H1 (cell line): ENCODE measurements around the gene SFTPA1. TPM values are rescaled to one million over a fixed set of nuclear protein-coding genes. Genes with fewer than 3 reads are reported as not detected.

ENCODE experiments used
- CTCF ChIA-PET: fragments of 300-600 bp; sonication (Branson Sonifier 250); formaldehyde crosslinking; loops from one replicate; lab custom pipeline; 2021; ENCODE audit not compliant: partially characterized antibody; lab: Charles Lee
- POLR2A ChIA-PET: fragments of 300-600 bp; sonication (Branson Sonifier 250); formaldehyde crosslinking; loops from one replicate; lab custom pipeline; 2021; ENCODE audit warnings: inconsistent platforms; ENCODE audit not compliant: partially characterized antibody; lab: Charles Lee
- DNase-seq, 2 experiments: peaks; one replicate each; pipeline versions ENCODE4 v3.0.0 to v3.0.0-alpha.2; 2010 to 2022; ENCODE audit warnings: low spot score in 2 of 2, low read depth in 1 of 2, mixed read lengths in 1 of 2
- FAIRE-seq: peaks from 2 replicates; lab custom pipeline; 2011; peaks lifted over from hg19 to GRCh38; lab: Jason Lieb, UNC
- H2AFZ ChIP-seq: 2 replicates; pipeline ENCODE4 v1.8.1; 2012; ENCODE audit warnings: low read length, inconsistent platforms
- H2AK5ac ChIP-seq: 2 replicates; pipeline ENCODE4 v1.6.1; 2013; ENCODE audit warnings: low read depth, low read length
- H2BK120ac ChIP-seq: replicated peaks from 2 replicates; pipeline ENCODE3; 2013; ENCODE audit warnings: low read depth, low read length, inconsistent platforms
- H2BK12ac ChIP-seq: 2 replicates; pipeline ENCODE4 v1.6.1; 2013; ENCODE audit warnings: low read depth, low read length
- H2BK15ac ChIP-seq: 2 replicates; pipeline ENCODE4 v1.6.1; 2013; ENCODE audit warnings: low read length
- H2BK20ac ChIP-seq: 2 replicates; pipeline ENCODE4 v1.6.1; 2013; ENCODE audit warnings: low read length
- H2BK5ac ChIP-seq: 2 replicates; pipeline ENCODE4 v1.6.1; 2013; ENCODE audit warnings: low read depth, low read length
- H3K14ac ChIP-seq: 2 replicates; pipeline ENCODE4 v1.6.1; 2013; ENCODE audit warnings: inconsistent platforms; ENCODE audit not compliant: insufficient read length
- H3K18ac ChIP-seq: 2 replicates; pipeline ENCODE4 v1.6.1; 2013; ENCODE audit warnings: low read length; ENCODE audit errors: extremely low read depth
- H3K23ac ChIP-seq: 2 replicates; pipeline ENCODE4 v1.6.1; 2013; ENCODE audit warnings: inconsistent platforms; ENCODE audit not compliant: insufficient read length
- H3K23me2 ChIP-seq: 2 replicates; pipeline ENCODE4 v1.6.1; 2013; ENCODE audit warnings: low read depth, low read length
- H3K27ac ChIP-seq: 2 replicates; pipeline ENCODE4 v1.6.1; 2011; ENCODE audit warnings: low read depth, low read length, inconsistent platforms
- H3K27me3 ChIP-seq, 4 experiments: replicated peaks in 1 of 4; 1 replicate in 1 of 4; 2 replicates in 3 of 4; pipeline versions ENCODE4 v1.6.1 to v1.8.1; 2011 to 2013; ENCODE audit warnings: low read length in 3 of 4, mild to moderate bottlenecking in 3 of 4, inconsistent platforms in 2 of 4, mixed read lengths in 2 of 4, moderate library complexity in 1 of 4; ENCODE audit not compliant: control insufficient read depth in 3 of 4, insufficient read depth in 3 of 4; ENCODE audit errors: extremely low read depth in 1 of 4
- H3K36me3 ChIP-seq, 4 experiments: 2 replicates each; pipeline versions ENCODE4 v1.6.1 to v1.8.1; 2011 to 2013; ENCODE audit warnings: mild to moderate bottlenecking in 4 of 4, low read length in 3 of 4, moderate library complexity in 2 of 4, control low read depth in 1 of 4, inconsistent platforms in 1 of 4; ENCODE audit not compliant: insufficient read depth in 4 of 4, control insufficient read depth in 2 of 4
- H3K4ac ChIP-seq: replicated peaks from 2 replicates; pipeline ENCODE3; 2013; ENCODE audit warnings: low read length, low read depth, mixed read lengths, inconsistent platforms; ENCODE audit not compliant: insufficient read length
- H3K4me1 ChIP-seq, 4 experiments: replicated peaks in 1 of 4; 1 replicate in 1 of 4; 2 replicates in 3 of 4; pipeline versions ENCODE4 v1.6.1 to v1.8.1; 2011 to 2013; ENCODE audit warnings: low read length in 3 of 4, inconsistent platforms in 2 of 4, mixed read lengths in 1 of 4; ENCODE audit not compliant: insufficient read depth in 4 of 4, control insufficient read depth in 3 of 4
- H3K4me2 ChIP-seq, 2 experiments: 2 replicates each; pipeline versions ENCODE4 v1.6.1 to v1.8.1; 2011 to 2013; ENCODE audit warnings: low read depth in 2 of 2, low read length in 2 of 2, control low read depth in 1 of 2, inconsistent platforms in 1 of 2, mild to moderate bottlenecking in 1 of 2; ENCODE audit not compliant: insufficient read depth in 1 of 2
- H3K4me3 ChIP-seq, 4 experiments: fragments of 200-600, 300-600 bp in 1 of 4; sonication (generic), shearing (Covaris generic), sonication (Bioruptor Twin) in 1 of 4; 2 replicates each; pipeline versions ENCODE4 v1.5.1 to v1.8.1; 2011 to 2016; ENCODE audit warnings: low read length in 4 of 4, low read depth in 3 of 4, control low read depth in 2 of 4, inconsistent platforms in 2 of 4, mild to moderate bottlenecking in 2 of 4, mixed read lengths in 1 of 4, moderate library complexity in 1 of 4; ENCODE audit not compliant: insufficient read depth in 2 of 4; ENCODE audit errors: extremely low read depth in 1 of 4
- H3K56ac ChIP-seq: replicated peaks from 2 replicates; pipeline ENCODE3; 2013; ENCODE audit warnings: low read depth, mild to moderate bottlenecking, mixed read lengths, low read length, inconsistent platforms; ENCODE audit not compliant: insufficient read length
- H3K79me1 ChIP-seq: 2 replicates; pipeline ENCODE4 v1.6.1; 2013; ENCODE audit warnings: low read depth, low read length, control low read depth
- H3K79me2 ChIP-seq, 2 experiments: 2 replicates each; pipeline versions ENCODE4 v1.6.1 to v1.8.1; 2012 to 2013; ENCODE audit warnings: low read length in 2 of 2, mild to moderate bottlenecking in 2 of 2, inconsistent platforms in 1 of 2; ENCODE audit not compliant: insufficient read depth in 2 of 2, control insufficient read depth in 1 of 2
- H3K9ac ChIP-seq, 4 experiments: replicated peaks in 1 of 4; 1 replicate in 1 of 4; 2 replicates in 3 of 4; pipeline versions ENCODE4 v1.6.1 to v1.8.1; 2011 to 2013; ENCODE audit warnings: low read depth in 3 of 4, low read length in 3 of 4, control low read depth in 2 of 4, mild to moderate bottlenecking in 2 of 4, moderate library complexity in 2 of 4, inconsistent platforms in 1 of 4; ENCODE audit errors: extremely low read depth in 1 of 4
- H3K9me3 ChIP-seq, 2 experiments: 2 replicates each; pipeline versions ENCODE4 v1.6.1 to v1.8.1; 2012 to 2013; ENCODE audit warnings: mild to moderate bottlenecking in 2 of 2, moderate library complexity in 2 of 2, control low read depth in 1 of 2, inconsistent platforms in 1 of 2, low read depth in 1 of 2, low read length in 1 of 2, mixed read lengths in 1 of 2; ENCODE audit not compliant: insufficient read depth in 2 of 2
- H4K20me1 ChIP-seq, 2 experiments: replicated peaks in 1 of 2; 2 replicates each; pipeline versions ENCODE3 to v1.8.1; 2011 to 2013; ENCODE audit warnings: inconsistent platforms in 2 of 2, low read length in 2 of 2, mild to moderate bottlenecking in 1 of 2; ENCODE audit not compliant: insufficient read depth in 2 of 2, control insufficient read depth in 1 of 2
- H4K5ac ChIP-seq: 2 replicates; pipeline ENCODE4 v1.6.1; 2013; ENCODE audit warnings: low read length, low read depth, mixed read lengths, inconsistent platforms; ENCODE audit not compliant: insufficient read length
- H4K8ac ChIP-seq: 2 replicates; pipeline ENCODE4 v1.8.0; 2013; ENCODE audit warnings: mild to moderate bottlenecking, moderate library complexity, low read length, inconsistent platforms; ENCODE audit not compliant: insufficient read depth; ENCODE audit errors: extremely low read depth
- H4K91ac ChIP-seq: replicated peaks from 2 replicates; pipeline ENCODE3; 2013; ENCODE audit warnings: low read length, mixed read lengths, inconsistent platforms; ENCODE audit not compliant: insufficient read length
- CEBPB ChIP-seq: IDR thresholded peaks from 2 replicates; pipeline ENCODE4 v1.6.1; 2012; ENCODE audit warnings: low read depth, low read length
- JUND ChIP-seq: IDR thresholded peaks from 2 replicates; pipeline ENCODE4 v1.6.1; 2011; ENCODE audit warnings: mild to moderate bottlenecking, improper control_type of control experiment, low read length
- KDM1A ChIP-seq: fragments of 200-600, 300-600 bp; sonication (generic); IDR thresholded peaks from 2 replicates; pipeline ENCODE4 v1.7.1; 2016; ENCODE audit warnings: mild to moderate bottlenecking, low read length, borderline replicate concordance
- NANOG ChIP-seq: IDR thresholded peaks from 2 replicates; pipeline ENCODE4 v1.6.1; 2011; ENCODE audit warnings: low read length, low read depth, mild to moderate bottlenecking, inconsistent platforms; ENCODE audit not compliant: insufficient read depth, poor library complexity, severe bottlenecking
- POLR2A ChIP-seq, 2 experiments: IDR thresholded peaks; 1 replicate in 1 of 2; 2 replicates in 1 of 2; pipeline ENCODE4 v1.6.1; 2011; ENCODE audit warnings: low read depth in 2 of 2, low read length in 2 of 2, mild to moderate bottlenecking in 2 of 2; ENCODE audit errors: control extremely low read depth in 1 of 2
- RXRA ChIP-seq: IDR thresholded peaks from 2 replicates; pipeline ENCODE4 v1.6.1; 2011; ENCODE audit warnings: low read depth, mild to moderate bottlenecking, low read length, moderate library complexity; ENCODE audit not compliant: insufficient read depth
- SUZ12 ChIP-seq: fragments of 200-600 bp; sonication (generic); IDR thresholded peaks from 2 replicates; pipeline ENCODE4 v1.6.1; 2012; ENCODE audit warnings: mild to moderate bottlenecking, inconsistent platforms, low read length, moderate library complexity, mixed read lengths
- WGBS, 2 experiments: shearing (Covaris generic) in 1 of 2; methylation state at CpG; one replicate each; pipeline versions ENCODE4 v1.1.6 to v1.1.7; 2013 to 2015; ENCODE audit warnings: low lambda C conversion rate in 2 of 2, mixed read lengths in 2 of 2, inconsistent platforms in 1 of 2, low coverage in 1 of 2, missing lambda C conversion rate in 1 of 2; ENCODE audit not compliant: insufficient replicate concordance in 2 of 2, insufficient coverage in 1 of 2, insufficient read length in 1 of 2; ENCODE audit errors: extremely low coverage in 1 of 2, missing lambda C conversion rate in 1 of 2; 5-methylcytosine and 5-hydroxymethylcytosine counted together
- polyA plus RNA-seq, 7 experiments: library from polyadenylated mRNA; depleted of rRNA in 3 of 7; stranded (reverse) in 5 of 7; unstranded in 2 of 7; fragments of >200 nt in 5 of 7; fragments of 200-250 nt in 2 of 7; gene quantifications; 1 replicate in 5 of 7; 2 replicates in 1 of 7; 4 replicates in 1 of 7; pipeline versions ENCODE4 v1.2.1 to v1.2.3, GENCODE V29; 2011 to 2013; ENCODE audit warnings: missing spikeins in 2 of 7, mixed read lengths in 2 of 7
- total RNA-seq: library from RNA; stranded (reverse); fragmentation: NEBNext Ultra II Directional; extraction: Animal tissue kit (Norgen Biotek cat#: 25700); gene quantifications from 2 replicates; pipeline ENCODE4 v1.2.1, GENCODE V29; 2021
- TF ChIP-seq, protein P1 (sequence below): IDR thresholded peaks from 2 replicates; pipeline ENCODE4 v1.6.1; 2012; ENCODE audit warnings: low read length, inconsistent platforms

The SFTPA1 gene
- total and polyA plus RNA-seq, 2 of the 8 experiments (the other 6 are each of a cell fraction or from before 2014, with no cell fraction given) = not detected

DNA sequence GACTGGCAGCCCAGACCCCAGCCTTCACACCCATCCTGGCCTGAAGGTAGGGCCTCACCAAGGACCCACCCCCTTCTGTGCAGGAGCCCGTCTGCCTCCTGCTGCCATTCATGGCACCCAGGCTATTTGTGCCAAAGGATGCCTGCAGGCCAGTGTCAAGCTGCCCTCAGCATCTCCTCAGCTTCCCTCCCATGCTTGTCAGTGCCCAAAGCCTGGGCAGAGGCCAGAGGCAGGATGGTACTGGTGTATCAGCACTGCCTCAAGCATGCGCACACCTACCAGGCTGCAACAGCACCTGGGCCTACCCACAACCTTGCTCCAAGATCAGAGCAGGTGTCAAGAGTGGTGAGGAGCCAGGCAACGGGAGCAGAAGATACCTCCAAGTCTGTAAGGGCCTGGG is 27.6 kb downstream of the SFTPA1 start:
- WGBS, 2 experiments = 90% methylated on average over 3 of the region's 3 CpGs; no CpG with 5 or more reads in 1 of the 2 experiments
- Histone ChIP-seq H3K18ac (no peak overlapping the region), H4K5ac (no peak overlapping the region), H3K4ac (no peak overlapping the region), H3K23me2 (no peaks in the 10 kb centered on the region), H3K9me3 (no peaks in the 10 kb centered on the region), H4K20me1 (no peaks in the 10 kb centered on the region), H3K4me2 (no peak overlapping the region), H3K4me3 (no peak overlapping the region), H3K56ac (no peak overlapping the region), H3K36me3 (no peaks in the 10 kb centered on the region), H2AFZ (no peak overlapping the region), H3K79me2 (no peaks in the 10 kb centered on the region), H4K8ac (no peak overlapping the region), H4K91ac (no peak overlapping the region), H2BK15ac (no peak overlapping the region), H3K4me1 (no peaks in the 10 kb centered on the region), H2BK20ac (no peak overlapping the region), H3K79me1 (no peaks in the 10 kb centered on the region), H2BK120ac (no peak overlapping the region), H3K14ac (no peak overlapping the region), H2AK5ac (no peak overlapping the region), H3K9ac (no peak overlapping the region), H3K23ac (no peak overlapping the region), H2BK12ac (no peak overlapping the region), H2BK5ac (no peak overlapping the region), H3K27me3 (no peaks in the 10 kb centered on the region), H3K27ac (no peak overlapping the region)
- POLR2A ChIA-PET = no interaction called here
- FAIRE-seq (no peak), DNase-seq (no peak)
- TF ChIP-seq KDM1A (no peak), RXRA (no peak), JUND (no peak), POLR2A (IDR thresholded peaks at IDR 0.05; ENCODE audit: control extremely low read depth in 1 of 2, low read depth in 2 of 2, low read length in 2 of 2) (no peak), NANOG (no peak), CEBPB (no peak), SUZ12 (no peak)
- TF ChIP-seq, protein P1, sequence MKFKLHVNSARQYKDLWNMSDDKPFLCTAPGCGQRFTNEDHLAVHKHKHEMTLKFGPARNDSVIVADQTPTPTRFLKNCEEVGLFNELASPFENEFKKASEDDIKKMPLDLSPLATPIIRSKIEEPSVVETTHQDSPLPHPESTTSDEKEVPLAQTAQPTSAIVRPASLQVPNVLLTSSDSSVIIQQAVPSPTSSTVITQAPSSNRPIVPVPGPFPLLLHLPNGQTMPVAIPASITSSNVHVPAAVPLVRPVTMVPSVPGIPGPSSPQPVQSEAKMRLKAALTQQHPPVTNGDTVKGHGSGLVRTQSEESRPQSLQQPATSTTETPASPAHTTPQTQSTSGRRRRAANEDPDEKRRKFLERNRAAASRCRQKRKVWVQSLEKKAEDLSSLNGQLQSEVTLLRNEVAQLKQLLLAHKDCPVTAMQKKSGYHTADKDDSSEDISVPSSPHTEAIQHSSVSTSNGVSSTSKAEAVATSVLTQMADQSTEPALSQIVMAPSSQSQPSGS = no peak
- CTCF ChIA-PET = interaction anchor here (1.7 kb wide), 1 partner anchor 75 kb away, joined by 5 read pairs; no protein-coding TSS in a partner anchor
